C4-2B (cell line): ENCODE measurements around the gene GRIA4.

ENCODE experiments used
- ZFX ChIP-seq: fragments of 450-650 bp; IDR thresholded peaks from 2 replicates; pipeline ENCODE4 v1.6.1; 2017
- TF ChIP-seq, protein P1 (sequence below): fragments of 450-650 bp; conservative IDR thresholded peaks from 2 replicates; pipeline ENCODE4 v1.5.1; 2017; ENCODE audit warnings: mild to moderate bottlenecking

DNA sequence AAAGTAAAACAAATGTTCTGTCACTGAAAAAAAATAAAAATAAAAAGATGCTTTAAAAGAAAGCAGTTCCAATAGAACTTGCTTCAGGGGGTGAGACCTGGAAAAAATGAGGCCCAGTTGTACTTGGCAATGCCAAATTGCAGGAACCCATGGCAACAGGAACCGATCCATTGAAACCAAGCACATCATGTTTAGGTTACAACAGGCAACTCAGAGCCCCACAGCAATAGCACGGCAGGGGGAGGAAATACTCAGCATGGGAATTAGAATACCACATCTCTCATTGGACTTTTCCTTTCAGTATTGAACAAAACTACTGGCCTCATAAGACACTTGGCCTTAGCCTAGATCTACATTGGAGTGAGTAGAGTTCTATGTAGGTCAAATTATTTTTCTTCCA, 327.9 kb downstream of the GRIA4 start:
- TF ChIP-seq, protein P1, sequence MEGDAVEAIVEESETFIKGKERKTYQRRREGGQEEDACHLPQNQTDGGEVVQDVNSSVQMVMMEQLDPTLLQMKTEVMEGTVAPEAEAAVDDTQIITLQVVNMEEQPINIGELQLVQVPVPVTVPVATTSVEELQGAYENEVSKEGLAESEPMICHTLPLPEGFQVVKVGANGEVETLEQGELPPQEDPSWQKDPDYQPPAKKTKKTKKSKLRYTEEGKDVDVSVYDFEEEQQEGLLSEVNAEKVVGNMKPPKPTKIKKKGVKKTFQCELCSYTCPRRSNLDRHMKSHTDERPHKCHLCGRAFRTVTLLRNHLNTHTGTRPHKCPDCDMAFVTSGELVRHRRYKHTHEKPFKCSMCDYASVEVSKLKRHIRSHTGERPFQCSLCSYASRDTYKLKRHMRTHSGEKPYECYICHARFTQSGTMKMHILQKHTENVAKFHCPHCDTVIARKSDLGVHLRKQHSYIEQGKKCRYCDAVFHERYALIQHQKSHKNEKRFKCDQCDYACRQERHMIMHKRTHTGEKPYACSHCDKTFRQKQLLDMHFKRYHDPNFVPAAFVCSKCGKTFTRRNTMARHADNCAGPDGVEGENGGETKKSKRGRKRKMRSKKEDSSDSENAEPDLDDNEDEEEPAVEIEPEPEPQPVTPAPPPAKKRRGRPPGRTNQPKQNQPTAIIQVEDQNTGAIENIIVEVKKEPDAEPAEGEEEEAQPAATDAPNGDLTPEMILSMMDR, result no peak
- no peak for TF ChIP-seq ZFX
